NK-92 (cell line): Measurements from ENCODE around the gene TSPEAR.
"Not testable (repeated sequence)": the region's sequence is repeated elsewhere in the genome, so short reads cannot be mapped to it uniquely, and the experiment has no call there.

Experiments
- DNase-seq: peaks from one replicate; lab custom pipeline; 2025; ENCODE audit not compliant: unreplicated experiment; lab: John Stamatoyannopoulos, UW

The TSPEAR gene

DNA sequence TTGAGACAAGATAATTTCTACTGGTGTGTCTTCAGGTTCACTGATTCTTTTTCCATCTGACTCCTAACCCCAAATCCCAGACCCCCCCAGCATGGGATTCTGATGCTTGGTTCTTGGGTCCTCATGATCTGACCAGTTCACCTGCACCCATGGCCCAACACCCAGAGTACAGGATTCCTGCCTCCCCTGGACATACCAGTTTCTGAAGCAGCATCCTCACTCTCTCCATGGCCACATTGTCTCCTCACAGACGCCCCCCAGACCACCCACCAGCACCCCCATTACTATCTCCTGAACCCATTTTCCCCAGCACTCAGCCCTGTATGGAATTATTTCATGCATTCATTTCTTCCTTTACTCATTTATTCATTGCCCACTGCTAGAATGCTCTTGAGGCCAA, 54.5 kb downstream of the TSPEAR start:
- no peak for DNase-seq

GRCh38 chr21:44654576-44655175, 56.7 kb downstream of the TSPEAR start, which contains the start of gene KRTAP12-4:
Gene KRTAP12-4 (minus strand): TSS chr21:44654659. CDS start chr21:44654614, 45 bp downstream.
- no peak for DNase-seq

GRCh38 chr21:44653656-44654575, 57.5 kb downstream of the TSPEAR start:
- DNase-seq = no peak

- DNase-seq = no peak
Observed at GRCh38 chr21:44653123-44653522, 58.2 kb downstream of the TSPEAR start.

- no peak for DNase-seq
Observed at GRCh38 chr21:44650973-44651675, 60.2 kb downstream of the TSPEAR start.

DNA sequence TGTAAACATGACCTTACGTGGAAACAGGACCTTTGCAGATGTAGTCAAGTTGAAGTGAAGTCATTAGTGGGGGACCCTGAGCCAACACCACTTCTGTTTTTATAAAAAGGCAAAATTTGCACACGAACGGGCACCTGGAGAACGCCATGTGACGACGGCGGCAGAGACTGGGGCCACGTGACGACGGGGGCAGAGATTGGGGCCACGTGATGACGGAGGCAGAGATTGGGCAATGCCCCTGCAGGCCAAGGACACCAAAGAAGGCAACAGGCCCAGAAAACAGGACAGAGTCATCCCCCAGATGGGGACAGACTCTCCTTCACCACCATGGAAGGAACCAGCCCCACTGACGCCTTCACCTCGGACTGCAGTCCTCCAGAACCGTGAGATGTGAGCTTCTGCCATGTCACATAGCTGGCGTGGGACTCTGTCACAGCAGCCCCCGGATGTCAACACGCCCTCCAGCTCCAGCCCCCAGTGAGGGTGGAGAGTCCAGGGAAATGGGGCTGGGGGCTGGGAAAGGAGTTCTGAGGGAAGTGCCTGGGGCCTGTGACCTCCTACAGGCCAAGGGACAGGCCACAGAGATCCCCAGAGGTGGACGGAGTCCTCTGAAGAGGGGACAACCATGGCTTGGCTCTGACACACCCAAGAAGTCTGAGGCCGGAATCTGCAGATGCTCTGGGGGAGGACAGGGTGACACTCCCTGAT, 61.0 kb downstream of the TSPEAR start:
- no peak for DNase-seq

DNA sequence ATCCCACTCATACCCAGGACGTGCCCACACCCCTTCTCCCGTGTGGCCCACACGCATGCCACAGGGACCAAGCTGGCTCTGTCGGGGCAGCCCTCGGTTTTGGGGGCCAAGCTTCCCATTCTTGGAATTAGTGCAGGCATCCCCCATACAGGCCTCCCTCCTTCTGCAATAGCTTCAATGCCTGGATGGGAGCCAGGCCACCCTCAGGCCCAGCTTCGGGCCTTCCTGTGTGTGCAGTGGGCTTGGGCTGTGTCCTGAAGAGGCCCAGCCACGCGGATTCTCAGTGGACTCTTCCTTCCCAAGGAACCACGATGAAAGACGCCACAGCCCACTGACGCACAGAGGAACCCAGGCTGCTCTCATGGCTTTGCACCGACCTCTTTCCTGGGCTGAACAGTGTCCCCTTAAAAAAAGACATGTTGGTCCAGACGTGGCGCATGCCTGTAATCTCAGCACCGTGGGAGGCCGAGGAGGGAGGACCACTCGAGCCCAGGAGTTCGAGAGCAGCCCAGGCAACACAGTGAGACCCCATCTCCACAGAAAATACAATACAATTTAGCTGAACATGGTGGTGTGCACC, 61.8 kb downstream of the TSPEAR start:
- DNase-seq = no peak

- DNase-seq = no peak
Observed at GRCh38 chr21:44648557-44649311, 62.6 kb downstream of the TSPEAR start.

- DNase-seq = no peak
Observed at GRCh38 chr21:44647222-44647552, 64.2 kb downstream of the TSPEAR start.

DNA sequence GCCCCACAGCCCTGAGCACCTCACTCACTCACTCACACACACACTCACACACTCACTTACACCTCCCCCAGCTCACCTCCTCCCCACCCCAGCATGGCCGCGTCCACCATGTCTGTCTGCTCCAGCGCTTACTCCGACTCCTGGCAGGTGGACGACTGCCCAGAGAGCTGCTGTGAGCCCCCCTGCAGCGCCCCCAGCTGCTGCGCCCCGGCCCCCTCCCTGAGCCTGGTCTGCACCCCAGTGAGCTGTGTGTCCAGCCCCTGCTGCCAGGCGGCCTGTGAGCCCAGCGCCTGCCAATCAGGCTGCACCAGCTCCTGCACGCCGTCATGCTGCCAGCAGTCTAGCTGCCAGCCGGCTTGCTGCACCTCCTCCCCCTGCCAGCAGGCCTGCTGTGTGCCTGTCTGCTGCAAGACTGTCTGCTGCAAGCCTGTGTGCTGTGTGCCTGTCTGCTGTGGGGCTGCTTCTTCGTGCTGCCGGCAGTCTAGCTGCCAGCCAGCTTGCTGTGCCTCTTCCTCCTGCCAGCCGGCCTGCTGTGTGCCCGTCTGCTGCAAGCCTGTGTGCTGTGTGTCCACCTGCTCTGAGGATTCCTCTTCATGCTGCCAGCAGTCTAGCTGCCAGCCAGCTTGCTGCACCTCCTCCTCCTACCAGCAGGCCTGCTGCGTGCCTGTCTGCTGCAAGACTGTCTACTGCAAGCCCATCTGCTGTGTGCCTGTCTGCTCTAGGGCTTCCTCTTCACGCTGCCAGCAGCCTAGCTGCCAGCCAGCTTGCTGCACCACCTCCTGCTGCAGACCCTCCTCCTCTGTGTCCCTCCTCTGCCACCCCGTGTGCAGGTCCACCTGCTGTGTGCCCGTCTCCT, 64.8 kb downstream of the TSPEAR start, which contains the start of gene KRTAP10-11:
TSS of gene KRTAP10-11 (plus strand) at position 49 of the 856 bp plus-strand sequence. CDS start at position 94, 45 bp downstream.
- not testable (repeated sequence) for DNase-seq

DNA sequence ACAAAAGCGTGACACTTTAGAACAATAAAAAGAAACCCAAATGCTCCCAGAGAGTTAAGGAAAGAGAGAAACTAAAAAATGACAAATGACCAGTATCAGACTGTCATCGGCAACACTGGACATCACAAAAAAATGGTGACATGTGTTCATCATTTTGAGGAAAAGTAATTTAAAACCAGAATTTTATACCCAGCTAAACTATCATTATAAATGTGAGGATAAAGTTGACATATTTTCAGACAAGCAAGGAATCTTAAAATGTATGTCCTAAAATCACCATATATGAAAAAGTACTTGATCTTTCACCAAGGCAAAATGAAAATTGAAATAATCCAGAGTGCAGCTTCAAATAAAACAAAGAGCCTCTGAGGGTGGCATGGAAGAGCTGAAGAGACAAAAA, 66.5 kb downstream of the TSPEAR start:
- DNase-seq = no peak

- no peak for DNase-seq
Observed at GRCh38 chr21:44643741-44644310, 67.5 kb downstream of the TSPEAR start.

- no peak for DNase-seq
Observed at GRCh38 chr21:44640761-44641160, 70.6 kb downstream of the TSPEAR start.

DNA sequence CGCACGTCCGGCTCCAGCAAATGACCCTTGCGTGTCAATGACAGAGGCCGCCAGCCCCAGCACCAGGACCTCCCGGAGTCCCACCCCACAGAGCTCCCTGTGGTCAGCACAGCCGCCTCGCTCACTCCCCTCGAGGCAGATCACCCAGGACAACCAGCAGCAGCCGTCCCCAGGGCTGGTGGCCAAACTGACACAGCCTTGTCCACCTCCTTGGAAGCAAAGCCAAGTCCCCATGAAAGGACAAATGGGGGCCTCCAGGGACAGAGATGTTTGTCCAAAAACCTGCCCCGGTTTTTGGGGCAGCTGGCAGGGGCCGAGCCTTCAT, 72.1 kb downstream of the TSPEAR start:
- DNase-seq = no peak

- not testable (repeated sequence) for DNase-seq
Observed at GRCh38 chr21:44638506-44639330, 72.7 kb downstream of the TSPEAR start.

GRCh38 chr21:44637851-44638348, 73.5 kb downstream of the TSPEAR start:
- DNase-seq = not testable (repeated sequence)

DNA sequence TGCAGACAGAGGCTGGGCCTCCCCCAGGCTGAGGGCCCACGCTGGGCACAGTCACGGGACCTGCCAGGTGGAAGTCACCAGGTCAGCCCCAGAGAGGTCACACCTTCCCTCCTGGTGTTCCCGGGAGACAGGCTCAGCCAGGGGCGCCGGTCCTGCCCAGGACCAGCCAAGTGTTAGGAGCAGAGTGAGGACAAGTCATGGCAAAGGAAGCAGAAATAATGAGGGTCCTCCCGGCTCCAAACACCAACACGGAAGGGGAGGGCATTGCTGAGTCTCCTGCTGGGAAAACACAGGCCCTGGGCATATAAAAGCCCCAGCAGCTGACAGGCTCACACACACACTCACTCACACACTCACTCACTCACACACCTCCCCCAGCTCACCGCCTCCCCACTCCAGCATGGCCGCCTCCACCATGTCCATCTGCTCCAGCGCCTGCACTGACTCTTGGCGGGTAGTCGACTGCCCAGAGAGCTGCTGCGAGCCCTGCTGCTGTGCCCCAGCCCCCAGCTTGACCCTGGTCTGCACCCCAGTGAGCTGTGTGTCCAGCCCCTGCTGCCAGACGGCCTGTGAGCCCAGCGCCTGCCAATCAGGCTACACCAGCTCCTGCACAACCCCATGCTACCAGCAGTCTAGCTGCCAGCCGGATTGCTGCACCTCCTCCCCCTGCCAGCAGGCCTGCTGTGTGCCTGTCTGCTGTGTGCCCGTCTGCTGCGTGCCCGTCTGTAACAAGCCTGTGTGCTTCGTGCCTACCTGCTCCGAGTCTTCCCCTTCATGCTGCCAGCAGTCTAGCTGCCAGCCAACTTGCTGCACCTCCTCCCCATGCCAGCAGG, 74.1 kb downstream of the TSPEAR start, which contains the start of gene KRTAP10-10:
TSS of gene KRTAP10-10 (plus strand) at position 339 of the 833 bp plus-strand sequence. CDS start at position 401, 62 bp downstream.
- DNase-seq = no peak
